ENCODE results near the gene ST14.

Gene ST14

GRCh38 chr11:130159657-130160497, at the start of gene ST14:
Gene ST14 (plus strand): TSS chr11:130159782. CDS start chr11:130159980, 198 bp downstream.
- no peak for DNase-seq (ENCODE audit: low read depth)

GRCh38 chr11:130110339-130111108, 49.1 kb upstream of the ST14 start:
- DNase-seq (ENCODE audit: low read depth) = no peak

- no peak for DNase-seq (ENCODE audit: low read depth)
These were observed 47.3 kb upstream of the ST14 start for GRCh38 chr11:130112071-130112830.

GRCh38 chr11:130114281-130114680, 45.3 kb upstream of the ST14 start:
- no peak for DNase-seq (ENCODE audit: low read depth)

GRCh38 chr11:130114726-130115125, 44.9 kb upstream of the ST14 start:
- no peak for DNase-seq (ENCODE audit: low read depth)

- DNase-seq (ENCODE audit: low read depth) = no peak
These were observed 44.4 kb upstream of the ST14 start for GRCh38 chr11:130115218-130115617.

- DNase-seq (ENCODE audit: low read depth) = no peak
These were observed 41.4 kb upstream of the ST14 start for GRCh38 chr11:130118165-130118564.

- no peak for DNase-seq (ENCODE audit: low read depth)
These were observed 40.8 kb upstream of the ST14 start for GRCh38 chr11:130118636-130119387.

GRCh38 chr11:130120045-130120444, 39.5 kb upstream of the ST14 start:
- DNase-seq (ENCODE audit: low read depth) = no peak

GRCh38 chr11:130121445-130121978, 38.1 kb upstream of the ST14 start:
- DNase-seq (ENCODE audit: low read depth) = no peak

- DNase-seq (ENCODE audit: low read depth) = no peak
These were observed 37.4 kb upstream of the ST14 start for GRCh38 chr11:130122141-130122575.

GRCh38 chr11:130123414-130124040, 36.1 kb upstream of the ST14 start:
- no peak for DNase-seq (ENCODE audit: low read depth)

- peak; percentile 55 for DNase-seq (ENCODE audit: low read depth)
These were observed 35.5 kb upstream of the ST14 start for GRCh38 chr11:130124096-130124495.

GRCh38 chr11:130125638-130126037, 33.9 kb upstream of the ST14 start:
- no peak for DNase-seq (ENCODE audit: low read depth)

GRCh38 chr11:130126516-130126915, 33.1 kb upstream of the ST14 start:
- no peak for DNase-seq (ENCODE audit: low read depth)

- DNase-seq (ENCODE audit: low read depth) = no peak
These were observed 32.1 kb upstream of the ST14 start for GRCh38 chr11:130127509-130127908.

GRCh38 chr11:130128626-130129025, 31.0 kb upstream of the ST14 start:
- DNase-seq (ENCODE audit: low read depth) = no peak

- no peak for DNase-seq (ENCODE audit: low read depth)
These were observed 29.7 kb upstream of the ST14 start for GRCh38 chr11:130129922-130130321.

- DNase-seq (ENCODE audit: low read depth) = peak; percentile 11
These were observed 27.4 kb upstream of the ST14 start for GRCh38 chr11:130131961-130132850.

- no peak for DNase-seq (ENCODE audit: low read depth)
These were observed 25.9 kb upstream of the ST14 start for GRCh38 chr11:130133716-130134115.
